ENCODE data around the gene PLD1. TPM values are rescaled to one million over a fixed set of nuclear protein-coding genes. Genes with fewer than 3 reads are reported as not detected.
A peak's percentile ranks its signal among the peaks of the same experiment; 100 is the strongest.

The PLD1 gene
- total and polyA plus RNA-seq, 4 donors, result 3.1 to 31.1 (median 12.2) TPM

- Histone ChIP-seq H3K4me1 (ENCODE audit: control insufficient read depth in 5 of 5, insufficient read depth in 5 of 5, low read length in 5 of 5) (peaks cover 0 to 8% (median 0%) of the 10 kb centered on the region in 5 donors), H3K9ac (ENCODE audit: insufficient read depth in 1 of 2, low read length in 2 of 2) (no peak overlapping the region), H3K27me3 (ENCODE audit: control insufficient read depth in 3 of 3, insufficient read depth in 3 of 3, low read length in 2 of 3) (peaks cover 0 to 18% (median 0%) of the 10 kb centered on the region in 3 donors), H3K9me3 (ENCODE audit: control insufficient read depth in 4 of 4, insufficient read depth in 3 of 4, low read length in 3 of 4) (no peaks in the 10 kb centered on the region), H3K36me3 (ENCODE audit: control insufficient read depth in 4 of 4, insufficient read depth in 4 of 4, low read length in 4 of 4) (peaks cover 0 to 8% (median 2%) of the 10 kb centered on the region in 4 donors), H3K4me3 (no peak overlapping the region), H3K27ac (ENCODE audit: low read depth in 1 of 2, low read length in 1 of 2) (no peak overlapping the region)
- ATAC-seq (ENCODE audit: insufficient read depth, low FRiP score) (no peak), DNase-seq (no peak)
- 95 to 100% methylated on average over 2 of the region's 2 CpGs for WGBS, 2 donors
- TF ChIP-seq CTCF (IDR thresholded peaks at IDR 0.05; ENCODE audit: control extremely low read depth, extremely low read depth), result no peak
Observed at GRCh38 chr3:171736556-171736955, 73.7 kb downstream of the PLD1 start.

GRCh38 chr3:171733561-171733960 lies 76.7 kb downstream of the PLD1 start:
- Histone ChIP-seq H3K4me1 (ENCODE audit: control insufficient read depth in 5 of 5, insufficient read depth in 5 of 5, low read length in 5 of 5) (no peaks in the 10 kb centered on the region), H3K9ac (ENCODE audit: insufficient read depth in 1 of 2, low read length in 2 of 2) (no peak overlapping the region), H3K9me3 (ENCODE audit: control insufficient read depth in 4 of 4, insufficient read depth in 3 of 4, low read length in 3 of 4) (no peaks in the 10 kb centered on the region), H3K36me3 (ENCODE audit: control insufficient read depth in 4 of 4, insufficient read depth in 4 of 4, low read length in 4 of 4) (peaks cover 0 to 8% (median 2%) of the 10 kb centered on the region in 4 donors), H3K4me3 (no peak overlapping the region), H3K27ac (ENCODE audit: low read depth in 1 of 2, low read length in 1 of 2) (no peak overlapping the region), H3K27me3 (ENCODE audit: control insufficient read depth in 3 of 3, insufficient read depth in 3 of 3, low read length in 2 of 3) (peaks cover 0 to 9% (median 0%) of the 10 kb centered on the region in 3 donors)
- DNase-seq (no peak), ATAC-seq (ENCODE audit: insufficient read depth, low FRiP score) (no peak)
- TF ChIP-seq CTCF (IDR thresholded peaks at IDR 0.05; ENCODE audit: control extremely low read depth, extremely low read depth), result no peak

- Histone ChIP-seq H3K27ac (ENCODE audit: low read depth in 1 of 2, low read length in 1 of 2) (no peak overlapping the region), H3K36me3 (ENCODE audit: control insufficient read depth in 4 of 4, insufficient read depth in 4 of 4, low read length in 4 of 4) (peaks cover 0 to 8% (median 2%) of the 10 kb centered on the region in 4 donors), H3K4me3 (no peak overlapping the region), H3K27me3 (ENCODE audit: control insufficient read depth in 3 of 3, insufficient read depth in 3 of 3, low read length in 2 of 3) (peaks cover 0 to 2% (median 0%) of the 10 kb centered on the region in 3 donors), H3K4me1 (ENCODE audit: control insufficient read depth in 5 of 5, insufficient read depth in 5 of 5, low read length in 5 of 5) (no peaks in the 10 kb centered on the region), H3K9ac (ENCODE audit: insufficient read depth in 1 of 2, low read length in 2 of 2) (no peak overlapping the region), H3K9me3 (ENCODE audit: control insufficient read depth in 4 of 4, insufficient read depth in 3 of 4, low read length in 3 of 4) (no peaks in the 10 kb centered on the region)
- WGBS, 2 donors, result 66 to 81% methylated on average over 3 of the region's 3 CpGs
- DNase-seq, result no peak
- no peak for TF ChIP-seq CTCF (IDR thresholded peaks at IDR 0.05; ENCODE audit: control extremely low read depth, extremely low read depth)
- no peak for ATAC-seq (ENCODE audit: insufficient read depth, low FRiP score)
Observed at GRCh38 chr3:171732756-171733155, 77.5 kb downstream of the PLD1 start.

GRCh38 chr3:171731691-171732090 lies 78.6 kb downstream of the PLD1 start:
- Histone ChIP-seq H3K27ac (ENCODE audit: low read depth in 1 of 2, low read length in 1 of 2) (no peak overlapping the region), H3K9ac (ENCODE audit: insufficient read depth in 1 of 2, low read length in 2 of 2) (no peak overlapping the region)

More at GRCh38 chr3:171731691-171732090, 78.6 kb downstream of the PLD1 start:
- WGBS, 2 donors, result 64 to 97% methylated on average over 3 to 4 of the region's 4 CpGs
- Histone ChIP-seq H3K27me3 (ENCODE audit: control insufficient read depth in 3 of 3, insufficient read depth in 3 of 3, low read length in 2 of 3) (no peaks in the 10 kb centered on the region), H3K36me3 (ENCODE audit: control insufficient read depth in 4 of 4, insufficient read depth in 4 of 4, low read length in 4 of 4) (peaks cover 0 to 10% (median 2%) of the 10 kb centered on the region in 4 donors), H3K4me3 (no peak overlapping the region), H3K9me3 (ENCODE audit: control insufficient read depth in 4 of 4, insufficient read depth in 3 of 4, low read length in 3 of 4) (no peaks in the 10 kb centered on the region), H3K4me1 (ENCODE audit: control insufficient read depth in 5 of 5, insufficient read depth in 5 of 5, low read length in 5 of 5) (no peaks in the 10 kb centered on the region)
- TF ChIP-seq CTCF (IDR thresholded peaks at IDR 0.05; ENCODE audit: control extremely low read depth, extremely low read depth), result no peak
- no peak for ATAC-seq (ENCODE audit: insufficient read depth, low FRiP score)
- peak in 1 of 3 donors; percentile 21 for DNase-seq
